HepG2 (cell line): Measurements from ENCODE around the gene ZFPM1. TPM values are rescaled to one million over a fixed set of nuclear protein-coding genes. Genes with fewer than 3 reads are reported as not detected.

Experiments
- ATAC-seq: fragments of 200-7000 bp; cut with Tn5 transposase; 3 replicates; pipeline ENCODE4 v1.9.1; 2020; ENCODE audit warnings: mild to moderate bottlenecking, moderate library complexity
- BruUV-seq: library from RNA; stranded (reverse); fragments of 400-500 nt; replicated peaks from 2 replicates; lab custom pipeline; 2021; lab: Mats Ljungman, UMichigan
- CTCF ChIA-PET: fragments of 300-600 bp; formaldehyde crosslinking; extraction: SDS; loops from one replicate; lab custom pipeline; 2021; ENCODE audit warnings: low total read pairs, inconsistent platforms, low intra/inter-chr PET ratio; lab: Yijun Ruan, JAX
- POLR2A ChIA-PET: fragments of 350-600 bp; sonication (Branson Sonifier 250); formaldehyde crosslinking; loops from one replicate; lab custom pipeline; 2020; ENCODE audit warnings: antibody characterized with exemption, inconsistent platforms; lab: Yijun Ruan, JAX
- DNase-seq: peaks from one replicate; pipeline ENCODE4 v3.0.0-alpha.2; 2015; ENCODE audit warnings: low spot score
- FAIRE-seq: peaks from 3 replicates; lab custom pipeline; 2011; peaks lifted over from hg19 to GRCh38; lab: Jason Lieb, UNC
- H2AFZ ChIP-seq: one replicate; pipeline ENCODE4 v1.6.1; 2011; ENCODE audit warnings: low read length, inconsistent platforms
- H3K27ac ChIP-seq: fragments of 300-600 bp; 3 replicates; pipeline ENCODE4 v1.8.0; 2011; ENCODE audit warnings: mixed run types, mild to moderate bottlenecking, mixed read lengths, low read length, inconsistent platforms; ENCODE audit not compliant: insufficient read depth; ENCODE audit errors: extremely low read length
- H3K27me3 ChIP-seq, 2 experiments: fragments of 200-600 bp in 1 of 2; 2 replicates in 1 of 2; 3 replicates in 1 of 2; pipeline versions ENCODE4 v1.6.0 to v1.8.0; 2011; ENCODE audit warnings: low read length in 2 of 2, mild to moderate bottlenecking in 2 of 2, moderate library complexity in 2 of 2, inconsistent platforms in 1 of 2; ENCODE audit not compliant: insufficient read depth in 2 of 2, control insufficient read depth in 1 of 2
- H3K36me3 ChIP-seq, 2 experiments: fragments of 200-600 bp in 1 of 2; replicated peaks in 1 of 2; 2 replicates in 1 of 2; 3 replicates in 1 of 2; pipeline versions ENCODE4 v1.5.1 to v1.8.0; 2011; ENCODE audit warnings: low read length in 2 of 2, inconsistent platforms in 1 of 2; ENCODE audit not compliant: insufficient read depth in 2 of 2, control insufficient read depth in 1 of 2
- H3K4me1 ChIP-seq: 2 replicates; pipeline ENCODE4 v1.5.1; 2012; ENCODE audit warnings: low read length, inconsistent platforms; ENCODE audit not compliant: insufficient read depth
- H3K4me2 ChIP-seq: 2 replicates; pipeline ENCODE4 v1.6.0; 2011; ENCODE audit warnings: low read depth, low read length, inconsistent platforms
- H3K4me3 ChIP-seq, 3 experiments: fragments of 200-600 bp in 1 of 3; sonication (generic), shearing (Covaris generic) in 1 of 3; replicated peaks in 1 of 3; 2 replicates each; pipeline ENCODE4 v1.5.1; 2011 to 2016; ENCODE audit warnings: low read length in 3 of 3, inconsistent platforms in 2 of 3, low read depth in 2 of 3, mild to moderate bottlenecking in 2 of 3, control low read depth in 1 of 3, mixed read lengths in 1 of 3; ENCODE audit not compliant: insufficient read depth in 1 of 3
- H3K79me2 ChIP-seq: one replicate; pipeline ENCODE4 v1.6.1; 2011; ENCODE audit warnings: low read length, inconsistent platforms; ENCODE audit not compliant: insufficient read depth
- H3K9ac ChIP-seq: 2 replicates; pipeline ENCODE4 v1.6.0; 2011; ENCODE audit warnings: mild to moderate bottlenecking, low read depth, low read length, inconsistent platforms; ENCODE audit not compliant: insufficient read depth
- H3K9me3 ChIP-seq: 2 replicates; pipeline ENCODE4 v1.5.1; 2012; ENCODE audit warnings: mild to moderate bottlenecking, low read length
- H4K20me1 ChIP-seq: 2 replicates; pipeline ENCODE4 v1.6.0; 2011; ENCODE audit warnings: inconsistent platforms, mild to moderate bottlenecking, low read length, moderate library complexity; ENCODE audit not compliant: insufficient read depth
- ETV5 ChIP-seq: IDR thresholded peaks from 2 replicates; pipeline ENCODE4 v1.6.1; 2018; ENCODE audit warnings: missing biosample characterization, missing genetic modification reagents, inconsistent platforms, borderline replicate concordance
- FIP1L1 ChIP-seq: fragments of 200-400 bp; formaldehyde crosslinking; IDR thresholded peaks from 2 replicates; pipeline ENCODE4 v1.6.1; 2018; ENCODE audit warnings: low read depth, mild to moderate bottlenecking, low read length, moderate library complexity, borderline replicate concordance; ENCODE audit not compliant: insufficient read depth
- GLI4 ChIP-seq: sonication (generic); formaldehyde crosslinking; IDR thresholded peaks from 2 replicates; pipeline ENCODE4 v1.5.1; 2020; ENCODE audit warnings: missing genetic modification reagents, mild to moderate bottlenecking, moderate library complexity, borderline replicate concordance
- HOXA3 ChIP-seq: sonication (generic); formaldehyde crosslinking; IDR thresholded peaks from 2 replicates; pipeline ENCODE4 v1.5.0; 2020; ENCODE audit warnings: missing genetic modification reagents
- MEIS2 ChIP-seq: sonication (generic); formaldehyde crosslinking; IDR thresholded peaks from 2 replicates; pipeline ENCODE4 v1.9.0; 2021; ENCODE audit warnings: mild to moderate bottlenecking, missing genetic modification reagents
- MTF2 ChIP-seq: sonication (generic); formaldehyde crosslinking; IDR thresholded peaks from 2 replicates; pipeline ENCODE4 v1.5.0; 2020; ENCODE audit warnings: missing genetic modification reagents, borderline replicate concordance
- PATZ1 ChIP-seq: sonication (generic); formaldehyde crosslinking; IDR thresholded peaks from 2 replicates; pipeline ENCODE4 v1.4.0; 2020; ENCODE audit warnings: missing genetic modification reagents
- SAFB2 ChIP-seq: sonication (generic); formaldehyde crosslinking; IDR thresholded peaks from 2 replicates; pipeline ENCODE4 v1.5.1; 2020; ENCODE audit warnings: missing genetic modification reagents, low read depth, mild to moderate bottlenecking, borderline replicate concordance
- TCF7 ChIP-seq: sonication (generic); IDR thresholded peaks from 2 replicates; pipeline ENCODE4 v1.6.1; 2016; ENCODE audit warnings: antibody characterized with exemption, low read depth
- ZNF17 ChIP-seq: sonication (generic); formaldehyde crosslinking; IDR thresholded peaks from 2 replicates; pipeline ENCODE4 v1.5.0; 2020; ENCODE audit warnings: mild to moderate bottlenecking, missing genetic modification reagents
- ZNF33B ChIP-seq: sonication (generic); formaldehyde crosslinking; IDR thresholded peaks from 2 replicates; pipeline ENCODE4 v1.5.1; 2020; ENCODE audit warnings: mild to moderate bottlenecking, missing genetic modification reagents
- ZNF713 ChIP-seq: sonication (generic); formaldehyde crosslinking; IDR thresholded peaks from 2 replicates; pipeline ENCODE4 v1.4.0; 2020; ENCODE audit warnings: mild to moderate bottlenecking, missing genetic modification reagents
- ZNF724P ChIP-seq: sonication (generic); formaldehyde crosslinking; IDR thresholded peaks from 2 replicates; pipeline ENCODE4 v1.8.0; 2022; ENCODE audit warnings: missing genetic modification reagents, borderline replicate concordance
- ZNF740 ChIP-seq: sonication (generic); formaldehyde crosslinking; IDR thresholded peaks from 2 replicates; pipeline ENCODE4 v1.4.0; 2020; ENCODE audit warnings: missing genetic modification reagents
- WGBS: methylation state at CpG from one replicate; pipeline ENCODE4 v1.1.6; 2017; ENCODE audit warnings: low lambda C conversion rate; 5-methylcytosine and 5-hydroxymethylcytosine counted together
- in situ Hi-C: cut with HindIII; loops from 2 replicates; pipeline ENCODE4 v1.10.0; 2017; ENCODE audit warnings: low pct_unique_long_range_greater_than_20kb; ENCODE audit not compliant: extremely low pct_ligation_motif_present
- intact Hi-C: fragments of 100-400 bp; cut with micrococcal nuclease; formaldehyde crosslinking; loops from one replicate; pipeline ENCODE4 v1.10.0; 2022; ENCODE audit not compliant: unreplicated experiment
- polyA plus RNA-seq, 8 experiments: library from polyadenylated mRNA; depleted of rRNA in 3 of 8; stranded (reverse) in 7 of 8; unstranded in 1 of 8; fragments of >200 nt; fragmentation: Illumina TruSeq in 4 of 8; extraction: Trizol in 4 of 8; gene quantifications; 2 replicates each; pipeline versions ENCODE4 v1.2.1 to v1.2.3, GENCODE V29; 2011 to 2016; ENCODE audit warnings: low read depth in 4 of 8, missing spikeins in 1 of 8, mixed read lengths in 1 of 8; ENCODE audit not compliant: insufficient read depth in 1 of 8
- total RNA-seq, 5 experiments: library from RNA; depleted of rRNA; stranded (reverse); fragments of >200 nt; fragmentation: Illumina TruSeq; extraction: Trizol; gene quantifications; 2 replicates each; pipeline ENCODE4 v1.2.3, GENCODE V29; 2016; ENCODE audit warnings: low read depth in 1 of 5
- TF ChIP-seq, protein P1 (sequence below): sonication (generic); formaldehyde crosslinking; IDR thresholded peaks from 2 replicates; pipeline ENCODE4 v1.5.1; 2020; ENCODE audit warnings: mild to moderate bottlenecking, missing genetic modification reagents, moderate library complexity
- TF ChIP-seq, protein P2 (sequence below): sonication (generic); formaldehyde crosslinking; IDR thresholded peaks from 2 replicates; pipeline ENCODE4 v1.5.1; 2020; ENCODE audit warnings: missing genetic modification reagents, mild to moderate bottlenecking, borderline replicate concordance
- TF ChIP-seq, protein P3 (sequence below): sonication (generic); formaldehyde crosslinking; IDR thresholded peaks from 2 replicates; pipeline ENCODE4 v1.4.0; 2020; ENCODE audit warnings: missing genetic modification reagents; ENCODE audit errors: not compliant biosample characterization

ZFPM1 gene
- total and polyA plus RNA-seq, 2 of the 13 experiments (the other 11 are each of a cell fraction or from before 2014, with no cell fraction given), result 1.3 to 3.8 TPM

GRCh38 chr16:88536971-88537751 is 84.1 kb downstream of the ZFPM1 start (continued):
- TF ChIP-seq PATZ1, result peak; percentile 20; the same call in 1 of the 2 replicates

DNA sequence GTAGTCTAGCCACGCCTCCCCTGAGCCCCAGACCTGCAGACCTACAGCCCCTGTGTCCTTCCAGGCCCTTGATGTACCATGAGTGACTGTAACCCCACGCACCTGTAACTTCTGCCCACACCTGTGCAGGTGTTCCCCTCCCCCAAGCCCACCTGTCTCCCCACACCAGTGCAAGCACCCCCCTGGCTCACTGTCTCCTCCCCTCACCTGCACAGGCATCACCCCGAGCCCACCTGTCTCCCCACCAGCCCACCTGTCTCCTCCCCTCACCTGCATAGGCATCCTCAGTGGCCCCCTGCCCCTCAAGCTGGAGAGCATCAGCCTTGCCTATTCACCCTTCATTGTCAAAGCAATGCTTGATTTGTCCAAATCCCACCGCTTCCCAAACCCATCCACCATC is 84.8 kb downstream of the ZFPM1 start:
- H3K4me3 ChIP-seq, result no peak overlapping the region
- WGBS, result 34% methylated on average over 4 of the region's 4 CpGs
- H4K20me1 ChIP-seq, result no peaks in the 10 kb centered on the region; the same call in 1 of the 2 replicates
- no TSS peak for BruUV-seq
- no peak overlapping the region for H3K9ac ChIP-seq
- ATAC-seq, result no peak
- in situ Hi-C loops, result no loop called here
- H3K79me2 ChIP-seq, result no peaks in the 10 kb centered on the region
- no peaks in the 10 kb centered on the region for H3K4me1 ChIP-seq
- CTCF ChIA-PET, result no interaction called here
- intact Hi-C loops, result no loop called here
- no peak overlapping the region for H3K27ac ChIP-seq
- H3K36me3 ChIP-seq, result peaks cover 0 to 4% of the 10 kb centered on the region in 2 experiments; a peak in 1 of 5 replicates
- H2AFZ ChIP-seq, result no peak overlapping the region
- peaks cover 15 to 46% of the 10 kb centered on the region in 2 experiments; a peak in 4 of 5 replicates for H3K27me3 ChIP-seq
- no peak for DNase-seq
- peaks cover 5% of the 10 kb centered on the region for H3K9me3 ChIP-seq
- POLR2A ChIA-PET, result no interaction called here
- no peak for FAIRE-seq
- H3K4me2 ChIP-seq, result no peak overlapping the region
- TF ChIP-seq ZNF740 (CRISPR knock-in tag) (no peak), ZNF724P (no peak), FIP1L1 (no peak), ZNF33B (no peak), HOXA3 (no peak), GLI4 (CRISPR knock-in tag) (no peak), ETV5 (CRISPR knock-in tag) (no peak), SAFB2 (no peak), ZNF713 (CRISPR knock-in tag) (no peak), TCF7 (no peak), ZNF17 (no peak), MEIS2 (CRISPR knock-in tag) (no peak), MTF2 (no peak)
- TF ChIP-seq, protein P1, sequence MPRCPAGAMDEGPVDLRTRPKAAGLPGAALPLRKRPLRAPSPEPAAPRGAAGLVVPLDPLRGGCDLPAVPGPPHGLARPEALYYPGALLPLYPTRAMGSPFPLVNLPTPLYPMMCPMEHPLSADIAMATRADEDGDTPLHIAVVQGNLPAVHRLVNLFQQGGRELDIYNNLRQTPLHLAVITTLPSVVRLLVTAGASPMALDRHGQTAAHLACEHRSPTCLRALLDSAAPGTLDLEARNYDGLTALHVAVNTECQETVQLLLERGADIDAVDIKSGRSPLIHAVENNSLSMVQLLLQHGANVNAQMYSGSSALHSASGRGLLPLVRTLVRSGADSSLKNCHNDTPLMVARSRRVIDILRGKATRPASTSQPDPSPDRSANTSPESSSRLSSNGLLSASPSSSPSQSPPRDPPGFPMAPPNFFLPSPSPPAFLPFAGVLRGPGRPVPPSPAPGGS (CRISPR knock-in tag), result no peak
- TF ChIP-seq, protein P2, sequence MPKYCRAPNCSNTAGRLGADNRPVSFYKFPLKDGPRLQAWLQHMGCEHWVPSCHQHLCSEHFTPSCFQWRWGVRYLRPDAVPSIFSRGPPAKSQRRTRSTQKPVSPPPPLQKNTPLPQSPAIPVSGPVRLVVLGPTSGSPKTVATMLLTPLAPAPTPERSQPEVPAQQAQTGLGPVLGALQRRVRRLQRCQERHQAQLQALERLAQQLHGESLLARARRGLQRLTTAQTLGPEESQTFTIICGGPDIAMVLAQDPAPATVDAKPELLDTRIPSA, result no peak
- TF ChIP-seq, protein P3, sequence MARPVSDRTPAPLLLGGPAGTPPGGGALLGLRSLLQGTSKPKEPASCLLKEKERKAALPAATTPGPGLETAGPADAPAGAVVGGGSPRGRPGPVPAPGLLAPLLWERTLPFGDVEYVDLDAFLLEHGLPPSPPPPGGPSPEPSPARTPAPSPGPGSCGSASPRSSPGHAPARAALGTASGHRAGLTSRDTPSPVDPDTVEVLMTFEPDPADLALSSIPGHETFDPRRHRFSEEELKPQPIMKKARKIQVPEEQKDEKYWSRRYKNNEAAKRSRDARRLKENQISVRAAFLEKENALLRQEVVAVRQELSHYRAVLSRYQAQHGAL (CRISPR knock-in tag), result no peak
